GM18507 (cell line): Measurements from ENCODE around the gene ZFYVE9.
"Not testable (repeated sequence)": the region's sequence is repeated elsewhere in the genome, so short reads cannot be mapped to it uniquely, and the experiment has no call there.

Experiments used
- DNase-seq: peaks from one replicate; pipeline ENCODE4 v3.0.0; 2011; ENCODE audit warnings: low read depth; ENCODE audit not compliant: insufficient read length; ENCODE audit errors: extremely low spot score
- FAIRE-seq: peaks from 2 replicates; lab custom pipeline; 2011; peaks lifted over from hg19 to GRCh38; lab: Jason Lieb, UNC

ZFYVE9 gene

DNA sequence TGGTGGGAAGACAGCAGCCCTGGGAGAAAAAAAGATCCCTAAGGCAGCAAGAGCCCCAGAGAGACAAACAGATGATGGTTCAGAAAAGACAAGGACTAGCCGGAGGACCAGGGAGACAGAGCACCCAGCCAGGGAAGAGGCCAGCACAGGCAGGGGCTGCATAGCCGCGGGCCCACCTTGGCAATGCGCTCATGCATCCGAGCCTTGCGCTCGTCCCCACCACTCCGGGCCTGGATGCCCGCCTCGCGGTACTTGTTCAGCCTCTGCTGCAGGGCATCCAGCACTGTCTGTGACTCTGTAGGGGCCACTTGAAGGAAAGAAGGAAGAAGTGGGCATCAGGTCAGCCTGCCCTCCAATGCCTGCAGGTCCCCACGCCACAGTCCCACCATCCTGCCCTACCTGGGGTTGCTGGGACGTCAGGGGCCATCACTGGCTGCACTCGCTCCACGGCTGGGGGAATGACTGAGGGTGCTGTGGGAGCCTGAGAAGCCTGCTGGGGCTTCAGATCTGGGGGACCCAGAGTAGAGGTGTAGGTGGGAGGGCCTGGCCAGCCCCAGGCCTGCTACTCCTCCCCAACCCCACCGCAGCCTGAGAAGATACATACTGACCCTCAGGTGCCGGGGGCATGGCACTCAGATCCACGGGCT lies 217.1 kb downstream of the ZFYVE9 start:
- FAIRE-seq = no peak
- DNase-seq = no peak

- DNase-seq (no peak), FAIRE-seq (no peak)
Observed at GRCh38 chr1:52359676-52360594, 218.0 kb downstream of the ZFYVE9 start.

DNA sequence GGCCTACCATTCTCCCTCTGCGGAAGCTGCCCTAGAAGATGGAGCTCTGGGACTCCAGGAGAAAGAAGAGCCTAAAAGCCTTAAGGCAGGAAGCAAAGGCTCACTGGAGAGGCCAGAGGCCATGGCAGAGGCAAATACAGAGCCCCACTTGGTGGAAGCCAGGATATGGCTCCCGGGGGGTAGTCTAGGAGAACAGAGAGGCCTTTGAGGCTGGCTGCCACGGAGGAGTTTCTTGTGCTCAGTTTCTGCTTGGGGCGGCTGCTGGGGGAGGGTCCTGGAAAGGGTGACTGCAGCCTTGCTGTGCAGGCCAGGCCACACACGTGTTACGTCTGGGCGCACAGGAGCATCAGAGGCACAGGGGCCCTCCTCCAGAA lies 218.7 kb downstream of the ZFYVE9 start:
- no peak for DNase-seq
- no peak for FAIRE-seq

DNA sequence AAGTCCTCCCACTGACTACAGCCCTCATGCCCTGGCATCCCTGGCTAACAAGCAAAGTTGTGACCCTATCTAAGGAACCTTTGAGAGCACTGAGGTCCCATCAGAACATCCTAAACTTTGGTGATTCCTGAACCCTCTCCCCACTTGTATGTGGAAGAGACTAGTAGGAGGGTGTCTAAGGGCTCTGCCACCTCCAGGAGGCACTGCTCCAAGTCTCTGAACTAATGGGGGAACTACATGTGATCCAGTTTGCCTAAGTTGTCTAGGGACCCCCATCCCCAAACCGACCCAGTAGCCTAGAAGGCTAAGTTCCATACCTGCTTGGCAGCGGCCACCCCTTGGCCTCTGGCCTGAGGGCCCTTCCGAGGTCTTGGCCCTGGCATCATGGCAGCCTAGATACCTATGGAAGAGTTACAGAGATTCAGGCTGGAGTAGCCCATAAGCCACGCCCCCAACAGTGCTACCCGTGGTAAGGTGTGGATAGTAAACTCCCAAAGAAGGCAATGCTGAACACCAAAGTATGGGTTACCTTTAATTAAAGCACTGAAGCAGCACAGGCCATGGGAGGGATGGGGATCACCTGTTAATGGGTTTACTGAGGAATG lies 222.4 kb downstream of the ZFYVE9 start:
- no peak for DNase-seq
- no peak for FAIRE-seq

DNA sequence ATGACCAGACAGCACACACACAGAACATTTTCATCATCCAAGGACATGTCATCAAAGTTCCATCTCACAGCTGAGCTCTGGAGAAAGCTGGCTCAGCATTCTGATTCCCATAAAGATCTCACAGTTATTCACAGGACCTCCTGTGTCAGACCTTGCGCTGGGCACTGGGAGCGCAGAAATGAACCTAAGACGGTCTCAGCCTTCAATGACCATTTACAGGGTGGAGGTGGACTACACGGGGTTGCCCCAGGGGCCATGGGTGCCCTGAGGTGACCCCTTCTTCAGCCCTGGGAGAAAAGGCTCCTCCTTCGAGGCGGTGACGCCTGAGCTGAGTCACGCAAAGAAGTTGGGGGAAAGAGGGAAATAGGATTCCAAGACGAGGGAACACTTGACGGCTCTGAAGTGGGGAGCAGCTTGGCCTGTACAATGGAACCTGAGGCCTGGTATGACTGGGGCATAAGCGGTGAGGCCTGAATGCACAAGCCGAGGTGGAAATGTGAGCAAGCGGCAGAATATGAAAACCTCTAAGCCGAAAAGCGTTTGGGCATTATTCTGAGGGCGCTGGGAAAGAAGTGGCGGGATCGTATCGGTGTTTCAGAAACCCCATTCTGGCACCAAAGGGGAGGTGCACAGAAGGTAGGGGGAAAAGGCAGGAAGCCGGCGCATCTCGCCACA lies 223.3 kb downstream of the ZFYVE9 start:
- peak; percentile 39 for DNase-seq
- peak; percentile 68 for FAIRE-seq

DNA sequence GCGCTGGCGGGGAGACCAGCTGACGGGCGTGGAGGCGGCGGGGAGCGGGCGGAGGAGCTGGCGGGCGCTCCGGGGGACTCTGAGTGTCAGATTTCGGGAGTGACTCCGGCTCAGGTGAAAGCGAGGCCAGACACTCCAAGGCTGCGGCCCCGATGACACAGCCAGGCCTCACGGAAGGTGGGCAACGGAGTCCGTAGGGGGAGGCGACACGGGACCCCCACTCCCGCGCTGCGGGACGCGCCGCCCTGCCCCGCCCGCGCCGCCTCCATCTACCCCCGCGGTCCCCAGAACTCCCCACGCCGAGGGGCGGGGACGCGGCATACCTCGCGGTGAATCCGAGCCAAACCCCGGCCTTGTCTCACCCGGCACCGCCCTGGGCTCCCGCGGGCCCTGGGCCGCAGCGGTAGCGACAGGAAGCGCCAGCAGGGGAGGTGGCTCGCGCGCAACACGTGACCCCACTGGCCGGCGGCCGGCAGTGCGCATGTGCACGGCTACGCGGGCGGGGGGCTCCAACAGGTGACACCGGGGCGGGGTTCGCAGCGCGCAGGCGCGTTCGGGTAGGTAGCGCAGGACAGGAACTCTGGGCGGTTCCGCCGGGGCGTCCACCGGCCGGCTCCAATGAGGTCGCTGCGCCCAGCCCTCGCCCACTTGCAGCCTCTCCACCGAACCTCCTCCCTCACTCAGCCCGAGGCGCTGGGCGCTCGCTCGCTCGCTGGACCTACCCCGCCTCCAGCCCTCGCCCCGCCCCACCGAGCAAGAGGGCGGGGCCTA lies 224.0 kb downstream of the ZFYVE9 start, which contains the start of gene CC2D1B:
CC2D1B (minus strand) TSS at position 460 of the 771 bp plus-strand sequence. CDS start 1,585 bp downstream, outside the sequence.
- DNase-seq = peak; percentile 100
- FAIRE-seq = peak; percentile 95

- FAIRE-seq = no peak
- no peak for DNase-seq
Observed at GRCh38 chr1:52366517-52366827, 224.6 kb downstream of the ZFYVE9 start.

GRCh38 chr1:52367272-52367671 lies 225.4 kb downstream of the ZFYVE9 start:
- FAIRE-seq = no peak

GRCh38 chr1:52368383-52369172 lies 226.7 kb downstream of the ZFYVE9 start:
- DNase-seq = no peak
- peak; percentile 39 for FAIRE-seq

More at GRCh38 chr1:52367272-52367671, 225.4 kb downstream of the ZFYVE9 start:
- no peak for DNase-seq

- not testable (repeated sequence) for DNase-seq, FAIRE-seq
Observed at GRCh38 chr1:52369851-52370250, 228.0 kb downstream of the ZFYVE9 start.

DNA sequence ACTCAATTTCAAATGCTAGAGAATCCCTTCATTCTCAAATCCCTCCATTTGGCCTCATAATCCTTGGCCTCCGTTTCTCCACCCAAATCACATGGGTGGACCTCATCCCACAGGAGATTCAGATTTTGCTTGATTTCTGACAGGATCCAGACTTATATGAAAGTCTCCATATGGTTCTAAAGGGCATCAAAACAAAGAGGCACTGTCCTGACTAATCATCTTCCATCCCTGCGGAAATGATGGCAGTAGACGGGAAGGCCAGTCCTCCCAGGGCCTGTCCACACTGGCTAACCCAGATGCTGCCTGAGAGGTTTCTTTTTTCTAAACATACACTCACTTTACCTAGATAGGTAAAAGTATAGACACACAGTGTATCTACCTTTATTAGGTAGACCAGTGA lies 243.5 kb downstream of the ZFYVE9 start:
- FAIRE-seq (no peak), DNase-seq (no peak)

DNA sequence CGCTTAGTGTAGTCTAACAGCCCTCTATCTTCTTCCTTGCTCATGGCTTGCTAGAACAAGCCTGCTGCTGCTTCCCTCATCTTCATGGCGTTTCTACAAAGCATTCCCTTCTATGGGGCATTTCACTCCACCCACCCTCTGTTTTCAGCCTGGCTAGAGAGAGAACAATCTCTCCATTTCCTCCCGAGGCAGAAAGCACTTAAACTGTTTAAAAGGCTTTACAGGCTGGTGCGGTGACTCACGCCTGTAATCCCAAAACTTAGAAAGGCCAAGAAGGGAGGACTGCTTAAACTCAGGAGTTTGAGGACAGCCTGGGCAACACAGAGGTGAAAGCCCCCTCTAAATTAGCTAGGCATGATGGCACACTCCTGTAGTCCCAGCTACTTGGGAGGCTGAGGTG lies 244.6 kb downstream of the ZFYVE9 start:
- DNase-seq = no peak
- FAIRE-seq = no peak

- DNase-seq (no peak), FAIRE-seq (no peak)
Observed at GRCh38 chr1:52393174-52393573, 251.3 kb downstream of the ZFYVE9 start.
